Peyer's patch (tissue), 4 donors: Measurements from ENCODE around the gene TBX15. TPM values are rescaled to one million over a fixed set of nuclear protein-coding genes. Genes with fewer than 3 reads are reported as not detected.

Experiments used
- DNase-seq, 3 donors: peaks; one replicate each; pipeline ENCODE4 v3.0.0-alpha.2; 2017 to 2019
- H3K27ac ChIP-seq, 4 donors: fragments of 200-600 bp; sonication (generic); one replicate each; pipeline ENCODE4 v1.5.1; 2016 to 2019
- H3K27me3 ChIP-seq, 2 donors: fragments of 200-600 bp; sonication (generic); one replicate each; pipeline ENCODE4 v1.5.1; 2019
- H3K36me3 ChIP-seq, 3 donors: fragments of 200-600 bp; sonication (generic); one replicate each; pipeline ENCODE4 v1.5.1; 2016 to 2019
- H3K4me1 ChIP-seq, 4 donors: fragments of 200-600 bp; sonication (generic); one replicate each; pipeline ENCODE4 v1.5.1; 2016 to 2019
- H3K4me3 ChIP-seq, 4 donors: fragments of 200-600 bp; sonication (generic); 1 replicate in 3 of 4; 2 replicates in 1 of 4; pipeline ENCODE4 v1.5.1; 2016 to 2019; ENCODE audit warnings: mild to moderate bottlenecking in 1 of 4
- H3K9me3 ChIP-seq, 4 donors: fragments of 200-600 bp; sonication (generic); one replicate each; pipeline ENCODE4 v1.5.1; 2016 to 2019; ENCODE audit warnings: mild to moderate bottlenecking in 1 of 4
- POLR2A ChIP-seq, 2 donors: fragments of 450-650 bp; IDR thresholded peaks; one replicate each; pipeline ENCODE4 v1.5.1; 2017; ENCODE audit warnings: antibody characterized with exemption in 2 of 2, mild to moderate bottlenecking in 2 of 2, moderate library complexity in 2 of 2
- total RNA-seq, 4 donors: library from RNA; depleted of rRNA; stranded (reverse); fragments of >200 nt; gene quantifications; one replicate each; pipeline ENCODE4 v1.1.0, GENCODE V29; 2016
- TF ChIP-seq, protein P1 (sequence below), 6 experiments: fragments of 450-650 bp in 4 of 6; fragments of 200-600 bp in 2 of 6; sonication (generic) in 1 of 6; IDR thresholded peaks; one replicate each; pipeline ENCODE4 v1.5.1; 2017 to 2019; ENCODE audit warnings: antibody characterized with exemption in 6 of 6, mild to moderate bottlenecking in 3 of 6, moderate library complexity in 1 of 6

Gene TBX15
- total RNA-seq, 4 donors from 2014 or later = 0.40 to 3.3 TPM; not detected in 2

DNA sequence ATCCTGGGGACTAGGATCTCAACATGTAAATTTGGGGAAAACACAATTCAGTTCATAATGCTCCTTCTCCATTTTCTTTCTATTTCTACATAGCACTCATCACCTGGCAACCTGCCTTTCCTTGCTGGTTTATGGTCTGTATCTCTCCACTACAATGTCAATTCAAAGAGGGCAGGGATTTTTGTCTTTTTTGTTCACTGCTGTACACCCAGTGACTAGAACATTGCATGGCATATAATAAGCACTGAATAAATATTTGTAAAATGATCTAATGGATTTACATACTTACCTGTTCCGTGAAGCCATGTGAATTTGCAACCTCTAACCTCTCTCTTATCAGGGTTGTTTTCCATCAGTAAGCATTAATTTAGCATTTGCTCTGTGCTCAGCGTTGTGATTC, 27.4 kb upstream of the TBX15 start:
- Histone ChIP-seq H3K27ac (no peak overlapping the region), H3K9me3 (no peaks in the 10 kb centered on the region), H3K36me3 (no peaks in the 10 kb centered on the region), H3K27me3 (no peaks in the 10 kb centered on the region), H3K4me1 (no peaks in the 10 kb centered on the region), H3K4me3 (no peak overlapping the region)
- DNase-seq = no peak
- TF ChIP-seq POLR2A (IDR thresholded peaks at IDR 0.05) = no peak
- TF ChIP-seq, protein P1, sequence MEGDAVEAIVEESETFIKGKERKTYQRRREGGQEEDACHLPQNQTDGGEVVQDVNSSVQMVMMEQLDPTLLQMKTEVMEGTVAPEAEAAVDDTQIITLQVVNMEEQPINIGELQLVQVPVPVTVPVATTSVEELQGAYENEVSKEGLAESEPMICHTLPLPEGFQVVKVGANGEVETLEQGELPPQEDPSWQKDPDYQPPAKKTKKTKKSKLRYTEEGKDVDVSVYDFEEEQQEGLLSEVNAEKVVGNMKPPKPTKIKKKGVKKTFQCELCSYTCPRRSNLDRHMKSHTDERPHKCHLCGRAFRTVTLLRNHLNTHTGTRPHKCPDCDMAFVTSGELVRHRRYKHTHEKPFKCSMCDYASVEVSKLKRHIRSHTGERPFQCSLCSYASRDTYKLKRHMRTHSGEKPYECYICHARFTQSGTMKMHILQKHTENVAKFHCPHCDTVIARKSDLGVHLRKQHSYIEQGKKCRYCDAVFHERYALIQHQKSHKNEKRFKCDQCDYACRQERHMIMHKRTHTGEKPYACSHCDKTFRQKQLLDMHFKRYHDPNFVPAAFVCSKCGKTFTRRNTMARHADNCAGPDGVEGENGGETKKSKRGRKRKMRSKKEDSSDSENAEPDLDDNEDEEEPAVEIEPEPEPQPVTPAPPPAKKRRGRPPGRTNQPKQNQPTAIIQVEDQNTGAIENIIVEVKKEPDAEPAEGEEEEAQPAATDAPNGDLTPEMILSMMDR (IDR thresholded peaks at IDR 0.05) = no peak

- Histone ChIP-seq H3K9me3 (no peaks in the 10 kb centered on the region), H3K4me1 (peaks cover 0 to 12% (median 5%) of the 10 kb centered on the region in 4 donors), H3K27me3 (peaks cover 0 to 9% of the 10 kb centered on the region in 2 donors), H3K36me3 (no peaks in the 10 kb centered on the region), H3K27ac (no peak overlapping the region), H3K4me3 (no peak overlapping the region)
- TF ChIP-seq, protein P1 (IDR thresholded peaks at IDR 0.05) = no peak
- no peak for TF ChIP-seq POLR2A (IDR thresholded peaks at IDR 0.05)
- no peak for DNase-seq
These were observed 24.2 kb upstream of the TBX15 start for GRCh38 chr1:119012383-119012782.

DNA sequence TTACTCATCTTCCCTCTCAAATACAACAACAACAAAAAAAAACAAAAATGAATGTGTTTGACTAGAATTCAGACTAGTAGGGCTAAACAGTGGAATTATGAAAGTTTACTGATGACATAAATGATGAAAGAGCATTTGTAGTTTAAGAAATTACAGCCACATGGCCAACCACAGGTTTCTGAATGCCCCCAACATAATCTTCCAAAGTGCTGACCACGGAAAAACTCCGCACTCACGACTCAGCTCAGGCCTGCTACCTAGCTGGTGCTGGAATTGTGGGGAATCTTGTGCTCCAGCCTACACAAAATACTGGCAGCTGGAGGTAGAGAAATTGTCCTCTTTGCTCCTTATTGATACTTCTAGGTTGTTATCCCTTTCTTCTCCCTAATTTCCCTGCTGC, 23.6 kb upstream of the TBX15 start:
- Histone ChIP-seq H3K27me3 (peaks cover 0 to 13% of the 10 kb centered on the region in 2 donors), H3K9me3 (peaks cover 0 to 4% (median 0%) of the 10 kb centered on the region in 4 donors), H3K36me3 (no peaks in the 10 kb centered on the region), H3K27ac (no peak overlapping the region), H3K4me1 (peaks cover 0 to 17% (median 5%) of the 10 kb centered on the region in 4 donors), H3K4me3 (no peak overlapping the region)
- no peak for DNase-seq
- TF ChIP-seq POLR2A (IDR thresholded peaks at IDR 0.05) = no peak
- TF ChIP-seq, protein P1 (IDR thresholded peaks at IDR 0.05) = no peak

DNA sequence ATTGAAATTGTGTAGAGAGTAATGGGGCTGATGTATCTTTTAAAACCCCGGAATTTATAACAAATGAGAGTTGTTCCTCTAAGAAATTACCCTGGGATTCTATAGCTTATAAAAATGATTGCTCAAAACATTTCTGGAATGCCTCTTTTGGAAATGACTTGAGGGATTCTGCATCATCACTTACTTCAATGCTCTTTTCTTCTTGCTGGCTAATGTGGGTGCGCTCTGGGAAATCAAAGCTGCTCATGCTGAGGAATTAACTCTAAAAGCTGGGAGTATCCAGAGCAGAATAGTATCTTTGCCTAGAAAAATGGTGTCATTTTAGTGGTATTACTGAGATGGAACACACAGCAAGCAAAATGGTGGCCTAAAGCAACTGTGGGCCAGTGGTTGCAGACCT, 23.0 kb upstream of the TBX15 start:
- TF ChIP-seq POLR2A (IDR thresholded peaks at IDR 0.05) = no peak
- TF ChIP-seq, protein P1 (IDR thresholded peaks at IDR 0.05) = no peak
- Histone ChIP-seq H3K4me1 (peaks cover 0 to 19% (median 5%) of the 10 kb centered on the region in 4 donors), H3K27me3 (peaks cover 0 to 18% of the 10 kb centered on the region in 2 donors), H3K27ac (no peak overlapping the region), H3K4me3 (no peak overlapping the region), H3K9me3 (peaks cover 0 to 5% (median 0%) of the 10 kb centered on the region in 4 donors), H3K36me3 (no peaks in the 10 kb centered on the region)
- DNase-seq = no peak

- Histone ChIP-seq H3K27me3 (peaks cover 0 to 24% of the 10 kb centered on the region in 2 donors), H3K4me1 (peaks cover 0 to 19% (median 5%) of the 10 kb centered on the region in 4 donors), H3K4me3 (no peak overlapping the region), H3K9me3 (peaks cover 0 to 5% (median 0%) of the 10 kb centered on the region in 4 donors), H3K27ac (no peak overlapping the region), H3K36me3 (no peaks in the 10 kb centered on the region)
- no peak for TF ChIP-seq POLR2A (IDR thresholded peaks at IDR 0.05)
- TF ChIP-seq, protein P1 (IDR thresholded peaks at IDR 0.05) = no peak
- DNase-seq = no peak
These were observed 22.1 kb upstream of the TBX15 start for GRCh38 chr1:119010201-119010600.

- H3K9me3 ChIP-seq = peaks cover 0 to 5% (median 0%) of the 10 kb centered on the region in 4 donors
- DNase-seq = no peak
These were observed 21.1 kb upstream of the TBX15 start for GRCh38 chr1:119009312-119009655.

More at GRCh38 chr1:119009312-119009655, 21.1 kb upstream of the TBX15 start:
- H3K27me3 ChIP-seq = peaks cover 0 to 26% of the 10 kb centered on the region in 2 donors
- no peaks in the 10 kb centered on the region for H3K36me3 ChIP-seq
- H3K27ac ChIP-seq = no peak overlapping the region
- TF ChIP-seq, protein P1 (IDR thresholded peaks at IDR 0.05) = no peak
- no peak for TF ChIP-seq POLR2A (IDR thresholded peaks at IDR 0.05)
- peaks cover 0 to 19% (median 5%) of the 10 kb centered on the region in 4 donors for H3K4me1 ChIP-seq
- no peak overlapping the region for H3K4me3 ChIP-seq
